Mesenchymal stem cell (in vitro differentiated cells and primary cell): Measurements from ENCODE around the gene ABTB2.

ENCODE experiments used
- DNase-seq: peaks from one replicate; pipeline ENCODE4 v3.0.0-alpha.2; 2013
- H2AFZ ChIP-seq: one replicate; pipeline ENCODE4 v1.6.1; 2013; ENCODE audit warnings: low read depth, mild to moderate bottlenecking, control low read depth, inconsistent platforms, low read length, moderate library complexity
- H2AK5ac ChIP-seq: 2 replicates; pipeline ENCODE4 v1.6.1; 2013; ENCODE audit warnings: low read length, moderate library complexity, mild to moderate bottlenecking, inconsistent platforms; ENCODE audit not compliant: severe bottlenecking
- H2BK120ac ChIP-seq: one replicate; pipeline ENCODE4 v1.6.1; 2013; ENCODE audit warnings: low read depth, mild to moderate bottlenecking, inconsistent platforms, low read length, moderate library complexity
- H2BK12ac ChIP-seq, 2 experiments: one replicate each; pipeline ENCODE4 v1.6.1; 2013; ENCODE audit warnings: inconsistent platforms in 2 of 2, low read length in 2 of 2, mild to moderate bottlenecking in 2 of 2, moderate library complexity in 2 of 2, control low read depth in 1 of 2
- H2BK15ac ChIP-seq: one replicate; pipeline ENCODE4 v1.6.1; 2013; ENCODE audit warnings: mild to moderate bottlenecking, low read depth, inconsistent platforms; ENCODE audit not compliant: poor library complexity, severe bottlenecking
- H2BK5ac ChIP-seq: 2 replicates; pipeline ENCODE4 v1.6.1; 2013; ENCODE audit warnings: low read depth, mild to moderate bottlenecking, low read length, control low read depth, inconsistent platforms; ENCODE audit not compliant: poor library complexity, severe bottlenecking
- H3K14ac ChIP-seq, 2 experiments: one replicate each; pipeline ENCODE4 v1.6.1; 2013; ENCODE audit warnings: inconsistent platforms in 2 of 2, low read length in 2 of 2, control low read depth in 1 of 2, mild to moderate bottlenecking in 1 of 2, moderate library complexity in 1 of 2
- H3K18ac ChIP-seq, 2 experiments: one replicate each; pipeline ENCODE4 v1.6.1; 2013; ENCODE audit warnings: inconsistent platforms in 2 of 2, low read length in 2 of 2, control low read depth in 1 of 2, low read depth in 1 of 2, mild to moderate bottlenecking in 1 of 2
- H3K23ac ChIP-seq, 2 experiments: one replicate each; pipeline ENCODE4 v1.6.1; 2013; ENCODE audit warnings: inconsistent platforms in 2 of 2, low read length in 2 of 2, mild to moderate bottlenecking in 2 of 2, moderate library complexity in 2 of 2, control low read depth in 1 of 2
- H3K27ac ChIP-seq: 2 replicates; pipeline ENCODE4 v1.5.1; 2013; ENCODE audit warnings: mild to moderate bottlenecking, moderate library complexity, low read length, control low read depth, inconsistent platforms; ENCODE audit not compliant: poor library complexity, severe bottlenecking
- H3K27me3 ChIP-seq, 2 experiments: 2 replicates each; pipeline versions ENCODE4 v1.6.1 to v1.7.0; 2013; ENCODE audit warnings: low read length in 2 of 2, mild to moderate bottlenecking in 2 of 2, moderate library complexity in 2 of 2, control low read depth in 1 of 2, inconsistent platforms in 1 of 2; ENCODE audit not compliant: control insufficient read depth in 1 of 2, insufficient read depth in 1 of 2
- H3K36me3 ChIP-seq, 2 experiments: 2 replicates each; pipeline versions ENCODE4 v1.6.1 to v1.7.0; 2013; ENCODE audit warnings: low read length in 2 of 2, control low read depth in 1 of 2, inconsistent platforms in 1 of 2, low read depth in 1 of 2, mild to moderate bottlenecking in 1 of 2; ENCODE audit not compliant: insufficient read depth in 2 of 2, control insufficient read depth in 1 of 2
- H3K4ac ChIP-seq, 2 experiments: one replicate each; pipeline ENCODE4 v1.6.1; 2013; ENCODE audit warnings: inconsistent platforms in 2 of 2, low read length in 2 of 2, mild to moderate bottlenecking in 2 of 2, moderate library complexity in 2 of 2, control low read depth in 1 of 2, low read depth in 1 of 2
- H3K4me1 ChIP-seq: 2 replicates; pipeline ENCODE4 v1.6.1; 2013; ENCODE audit warnings: low read depth, low read length, control low read depth; ENCODE audit not compliant: control insufficient read depth, insufficient read depth
- H3K4me2 ChIP-seq: 2 replicates; pipeline ENCODE4 v1.6.1; 2013; ENCODE audit warnings: low read length, mild to moderate bottlenecking, inconsistent platforms; ENCODE audit not compliant: poor library complexity, severe bottlenecking
- H3K4me3 ChIP-seq, 2 experiments: 2 replicates each; pipeline versions ENCODE4 v1.5.1 to v1.7.0; 2013; ENCODE audit warnings: low read length in 2 of 2, mild to moderate bottlenecking in 2 of 2, control low read depth in 1 of 2, low read depth in 1 of 2; ENCODE audit not compliant: insufficient read depth in 1 of 2
- H3K79me1 ChIP-seq: replicated peaks from 2 replicates; pipeline ENCODE4 v1.6.1; 2013; ENCODE audit warnings: mild to moderate bottlenecking, control low read depth, low read length, inconsistent platforms; ENCODE audit not compliant: poor library complexity, severe bottlenecking
- H3K9ac ChIP-seq: 2 replicates; pipeline ENCODE4 v1.7.0; 2013; ENCODE audit warnings: mild to moderate bottlenecking, low read length, moderate library complexity
- H3K9me3 ChIP-seq: 2 replicates; pipeline ENCODE4 v1.7.0; 2013; ENCODE audit warnings: mild to moderate bottlenecking, low read length; ENCODE audit not compliant: control insufficient read depth
- H4K8ac ChIP-seq: one replicate; pipeline ENCODE4 v1.6.1; 2013; ENCODE audit warnings: inconsistent platforms, mild to moderate bottlenecking, low read length, moderate library complexity
- H4K91ac ChIP-seq: one replicate; pipeline ENCODE4 v1.6.1; 2013; ENCODE audit warnings: mild to moderate bottlenecking, low read length, inconsistent platforms
- WGBS: methylation state at CpG from one replicate; pipeline ENCODE4 v1.1.7; 2013; ENCODE audit warnings: mixed read lengths; 5-methylcytosine and 5-hydroxymethylcytosine counted together

Gene ABTB2

DNA sequence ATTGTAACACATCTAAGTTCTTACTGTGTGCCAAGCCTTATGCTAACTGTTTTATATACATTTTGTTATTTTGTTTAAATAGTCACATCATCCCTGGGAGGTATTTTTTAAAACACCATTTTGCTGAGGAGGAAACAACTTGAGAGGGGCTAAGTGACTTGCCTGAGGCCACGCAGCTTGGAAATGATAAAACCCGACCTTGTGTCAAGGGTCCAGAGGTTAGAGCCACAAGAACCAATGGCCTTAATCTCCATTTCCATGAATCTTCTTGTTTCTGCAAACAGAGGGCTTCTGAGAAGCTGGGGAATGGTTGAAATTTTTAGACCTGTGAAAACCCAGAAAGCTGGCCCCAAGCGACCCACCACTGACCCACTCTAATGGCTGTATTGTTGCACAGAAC is 16.7 kb downstream of the ABTB2 start:
- no peaks in the 10 kb centered on the region for H3K27me3 ChIP-seq
- no peak overlapping the region for H3K23ac ChIP-seq
- H2BK5ac ChIP-seq, result no peak overlapping the region
- H3K4ac ChIP-seq, result no peak overlapping the region
- no peak overlapping the region for H2BK12ac ChIP-seq
- no peak for DNase-seq
- H3K14ac ChIP-seq, result no peak overlapping the region
- H3K4me3 ChIP-seq, result no peak overlapping the region
- no peak overlapping the region for H4K8ac ChIP-seq
- no peak overlapping the region for H3K4me2 ChIP-seq
- H3K4me1 ChIP-seq, result peaks cover 33% of the 10 kb centered on the region
- H2AFZ ChIP-seq, result no peak overlapping the region
- H3K27ac ChIP-seq, result no peak overlapping the region
- peaks cover 26% of the 10 kb centered on the region for H3K79me1 ChIP-seq
- no peak overlapping the region for H3K9ac ChIP-seq
- no peak overlapping the region for H3K18ac ChIP-seq
- H2AK5ac ChIP-seq, result no peak overlapping the region
- H4K91ac ChIP-seq, result no peak overlapping the region
- no peak overlapping the region for H2BK15ac ChIP-seq
- no peaks in the 10 kb centered on the region for H3K9me3 ChIP-seq
- no peaks in the 10 kb centered on the region for H3K36me3 ChIP-seq
- WGBS, result 75% methylated on average over 3 of the region's 3 CpGs
- H2BK120ac ChIP-seq, result no peak overlapping the region

DNA sequence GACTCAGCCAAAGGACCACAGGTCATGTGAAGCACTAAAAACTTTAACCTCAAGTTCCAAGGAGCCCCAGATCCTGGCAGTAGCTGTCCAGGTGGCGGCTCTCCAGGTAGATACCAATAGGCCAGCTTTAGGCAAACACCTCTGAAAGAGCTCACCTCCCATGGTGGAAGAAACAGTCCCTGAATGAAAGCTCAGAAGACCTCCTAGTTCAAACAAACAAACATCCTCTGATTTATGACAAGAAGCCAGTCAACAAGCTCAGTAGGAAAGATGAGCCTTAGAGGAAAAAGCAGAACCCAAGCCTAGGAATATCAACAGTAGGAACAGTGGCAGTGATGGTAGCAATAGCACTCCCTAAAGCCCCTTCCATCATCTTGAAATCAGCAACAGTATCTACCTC is 17.2 kb downstream of the ABTB2 start:
- Histone ChIP-seq H4K8ac (no peak overlapping the region), H3K36me3 (no peaks in the 10 kb centered on the region), H3K18ac (no peak overlapping the region)

DNA sequence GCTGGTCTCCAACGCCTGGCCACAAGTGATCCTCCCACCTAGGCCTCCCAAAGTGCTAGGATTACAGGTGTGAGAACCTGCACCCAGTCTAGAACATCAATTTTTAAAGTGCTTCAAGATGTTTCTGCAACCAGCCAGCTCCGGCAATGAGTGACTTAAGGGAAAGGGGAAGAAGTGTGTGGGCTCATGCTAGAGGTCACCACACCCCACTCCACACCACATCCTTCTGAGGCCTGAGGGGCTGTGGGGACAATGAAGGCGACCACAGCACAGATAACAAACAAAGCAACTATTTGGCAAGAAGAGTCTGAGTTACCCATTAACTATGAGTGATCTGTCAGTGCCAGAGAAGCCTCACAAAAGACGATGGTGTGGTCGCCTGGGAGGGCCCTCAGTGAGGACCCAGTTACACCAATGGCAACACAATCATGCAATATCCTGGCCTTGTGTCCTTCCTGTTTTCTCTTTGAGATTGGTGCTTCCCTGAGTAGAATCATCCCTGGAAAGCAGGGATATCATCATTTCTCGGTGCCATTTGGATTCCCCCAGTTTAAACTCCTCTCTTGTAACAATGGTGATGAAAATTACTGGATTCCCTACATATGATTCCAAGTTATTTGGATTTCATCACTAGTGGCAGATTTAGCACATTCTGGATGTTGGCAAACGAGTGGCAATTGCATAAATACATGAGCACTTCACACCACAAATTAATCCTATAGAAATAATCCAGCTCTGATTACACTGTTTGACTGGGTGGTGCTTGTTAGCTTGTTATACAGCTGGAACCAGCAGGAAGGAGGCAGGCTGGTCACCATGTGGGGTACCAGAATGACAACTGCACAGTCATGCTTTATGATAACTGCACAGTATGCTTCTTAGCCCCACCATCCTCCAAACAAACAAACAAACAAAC is 18.4 kb downstream of the ABTB2 start:
- 69% methylated on average over 5 of the region's 7 CpGs for WGBS
- Histone ChIP-seq H4K8ac (no peak overlapping the region), H2AK5ac (no peak overlapping the region), H3K4me1 (peaks cover 21% of the 10 kb centered on the region), H2BK5ac (no peak overlapping the region), H3K79me1 (peaks cover 26% of the 10 kb centered on the region), H3K9ac (no peak overlapping the region), H3K23ac (no peak overlapping the region), H3K4me3 (no peak overlapping the region), H3K27ac (no peak overlapping the region), H3K14ac (no peak overlapping the region), H2BK15ac (no peak overlapping the region), H4K91ac (no peak overlapping the region), H2BK12ac (no peak overlapping the region), H3K18ac (no peak overlapping the region), H3K27me3 (no peaks in the 10 kb centered on the region), H3K4me2 (no peak overlapping the region), H3K9me3 (no peaks in the 10 kb centered on the region), H2BK120ac (no peak overlapping the region), H3K4ac (no peak overlapping the region), H2AFZ (no peak overlapping the region), H3K36me3 (no peaks in the 10 kb centered on the region)
- DNase-seq, result no peak

More for the DNA sequence above, 17.2 kb downstream of the ABTB2 start:
- Histone ChIP-seq H2BK120ac (no peak overlapping the region), H3K4me1 (peaks cover 30% of the 10 kb centered on the region), H4K91ac (no peak overlapping the region), H3K27ac (no peak overlapping the region), H3K4me3 (no peak overlapping the region), H3K9ac (no peak overlapping the region), H2BK5ac (no peak overlapping the region), H3K27me3 (no peaks in the 10 kb centered on the region), H3K9me3 (no peaks in the 10 kb centered on the region), H3K4ac (no peak overlapping the region), H2AK5ac (peak overlapping the region; percentile 57), H2BK12ac (no peak overlapping the region), H2AFZ (no peak overlapping the region), H3K23ac (no peak overlapping the region), H3K79me1 (peaks cover 26% of the 10 kb centered on the region), H3K4me2 (no peak overlapping the region), H3K14ac (no peak overlapping the region), H2BK15ac (peak overlapping the region; percentile 65)
- WGBS, result 88% methylated on average over 1 of the region's 1 CpG
- DNase-seq, result no peak

DNA sequence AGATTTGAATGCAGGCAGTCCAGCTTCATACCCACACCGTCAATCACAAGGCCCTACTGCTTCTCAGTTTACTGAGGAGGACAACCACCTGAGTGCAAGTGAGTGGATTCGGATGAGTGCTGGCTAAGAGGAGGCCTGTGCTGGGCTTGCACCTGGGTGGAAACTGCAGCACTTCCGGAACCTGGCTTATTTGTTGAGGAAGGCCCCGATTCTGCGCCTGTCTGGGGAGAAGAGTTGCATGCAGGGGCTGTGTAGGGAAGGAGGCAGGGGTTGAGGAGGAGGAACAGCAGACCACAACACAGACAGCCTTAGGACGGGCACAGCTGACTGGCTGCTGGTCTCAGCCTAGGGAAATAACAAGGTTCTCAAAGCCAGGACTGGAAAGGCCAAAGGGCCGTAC is 20.8 kb downstream of the ABTB2 start:
- WGBS, result 97% methylated on average over 7 of the region's 7 CpGs
- no peak overlapping the region for H3K9ac ChIP-seq

More for the DNA sequence above, 20.8 kb downstream of the ABTB2 start:
- peaks cover 11% of the 10 kb centered on the region for H3K4me1 ChIP-seq
- no peaks in the 10 kb centered on the region for H3K36me3 ChIP-seq
- H3K23ac ChIP-seq, result no peak overlapping the region
- H2AFZ ChIP-seq, result no peak overlapping the region
- H3K27ac ChIP-seq, result no peak overlapping the region
- H3K27me3 ChIP-seq, result no peaks in the 10 kb centered on the region
- H2BK120ac ChIP-seq, result no peak overlapping the region
- H2BK5ac ChIP-seq, result no peak overlapping the region
- H2BK15ac ChIP-seq, result no peak overlapping the region
- H4K8ac ChIP-seq, result no peak overlapping the region
- DNase-seq, result no peak
- no peak overlapping the region for H2BK12ac ChIP-seq
- no peak overlapping the region for H3K18ac ChIP-seq
- no peak overlapping the region for H3K4ac ChIP-seq
- no peak overlapping the region for H2AK5ac ChIP-seq
- no peak overlapping the region for H3K4me3 ChIP-seq
- H4K91ac ChIP-seq, result no peak overlapping the region
- no peak overlapping the region for H3K14ac ChIP-seq
- H3K4me2 ChIP-seq, result no peak overlapping the region
- no peaks in the 10 kb centered on the region for H3K9me3 ChIP-seq
- H3K79me1 ChIP-seq, result peaks cover 36% of the 10 kb centered on the region
